ENCODE data around the gene ESR2.

ESR2 gene

GRCh38 chr14:64092940-64093339, 201.2 kb downstream of the ESR2 start:
- Histone ChIP-seq H3K4me3 (ENCODE audit: low read length) (no peak overlapping the region), H4K20me1 (ENCODE audit: insufficient read depth, low read length) (no peaks in the 10 kb centered on the region), H3K4me2 (ENCODE audit: low read length) (no peak overlapping the region), H3K36me3 (replicated peaks; ENCODE audit: low read depth, low read length) (no peaks in the 10 kb centered on the region), H3K27me3 (ENCODE audit: low read depth, low read length) (no peaks in the 10 kb centered on the region), H2AFZ (ENCODE audit: low read depth, low read length) (no peak overlapping the region), H3K4me1 (ENCODE audit: low read length) (no peaks in the 10 kb centered on the region), H3K9me3 (ENCODE audit: insufficient read depth, low read length) (no peaks in the 10 kb centered on the region), H3K9ac (ENCODE audit: low read length) (no peak overlapping the region), H3K27ac (ENCODE audit: low read length) (no peak overlapping the region), H3K79me2 (ENCODE audit: low read length) (no peaks in the 10 kb centered on the region)
- TF ChIP-seq EZH2phosphoT487 (IDR thresholded peaks at IDR 0.05; ENCODE audit: low read depth) (no peak), CTCF (IDR thresholded peaks at IDR 0.05; ENCODE audit: low read depth, low read length) (no peak)

GRCh38 chr14:64092338-64092737, 201.8 kb downstream of the ESR2 start:
- no peak overlapping the region for H3K4me2 ChIP-seq (ENCODE audit: low read length)
- H3K9ac ChIP-seq (ENCODE audit: low read length), result no peak overlapping the region
- no peaks in the 10 kb centered on the region for H3K27me3 ChIP-seq (ENCODE audit: low read depth, low read length)
- H3K36me3 ChIP-seq (replicated peaks; ENCODE audit: low read depth, low read length), result no peaks in the 10 kb centered on the region
- no peaks in the 10 kb centered on the region for H4K20me1 ChIP-seq (ENCODE audit: insufficient read depth, low read length)
- H2AFZ ChIP-seq (ENCODE audit: low read depth, low read length), result no peak overlapping the region
- H3K4me3 ChIP-seq (ENCODE audit: low read length), result no peak overlapping the region
- no peaks in the 10 kb centered on the region for H3K4me1 ChIP-seq (ENCODE audit: low read length)
- H3K79me2 ChIP-seq (ENCODE audit: low read length), result no peaks in the 10 kb centered on the region
- H3K9me3 ChIP-seq (ENCODE audit: insufficient read depth, low read length), result no peaks in the 10 kb centered on the region
- no peak overlapping the region for H3K27ac ChIP-seq (ENCODE audit: low read length)
- TF ChIP-seq CTCF (IDR thresholded peaks at IDR 0.05; ENCODE audit: low read depth, low read length) (no peak), EZH2phosphoT487 (IDR thresholded peaks at IDR 0.05; ENCODE audit: low read depth) (no peak)

GRCh38 chr14:64091217-64091616, 203.0 kb downstream of the ESR2 start:
- no peaks in the 10 kb centered on the region for H3K9me3 ChIP-seq (ENCODE audit: insufficient read depth, low read length)
- no peaks in the 10 kb centered on the region for H3K27me3 ChIP-seq (ENCODE audit: low read depth, low read length)
- no peak overlapping the region for H3K27ac ChIP-seq (ENCODE audit: low read length)
- no peak overlapping the region for H3K4me2 ChIP-seq (ENCODE audit: low read length)
- H3K79me2 ChIP-seq (ENCODE audit: low read length), result no peaks in the 10 kb centered on the region
- H3K4me1 ChIP-seq (ENCODE audit: low read length), result no peaks in the 10 kb centered on the region
- TF ChIP-seq CTCF (IDR thresholded peaks at IDR 0.05; ENCODE audit: low read depth, low read length), result no peak
- TF ChIP-seq EZH2phosphoT487 (IDR thresholded peaks at IDR 0.05; ENCODE audit: low read depth), result no peak
- no peak overlapping the region for H2AFZ ChIP-seq (ENCODE audit: low read depth, low read length)
- no peak overlapping the region for H3K9ac ChIP-seq (ENCODE audit: low read length)
- H3K4me3 ChIP-seq (ENCODE audit: low read length), result no peak overlapping the region
- H3K36me3 ChIP-seq (replicated peaks; ENCODE audit: low read depth, low read length), result no peaks in the 10 kb centered on the region
- no peaks in the 10 kb centered on the region for H4K20me1 ChIP-seq (ENCODE audit: insufficient read depth, low read length)

- Histone ChIP-seq H3K4me1 (ENCODE audit: low read length) (no peaks in the 10 kb centered on the region), H3K27ac (ENCODE audit: low read length) (no peak overlapping the region), H3K36me3 (replicated peaks; ENCODE audit: low read depth, low read length) (no peaks in the 10 kb centered on the region), H3K4me3 (ENCODE audit: low read length) (no peak overlapping the region), H4K20me1 (ENCODE audit: insufficient read depth, low read length) (no peaks in the 10 kb centered on the region), H3K79me2 (ENCODE audit: low read length) (no peaks in the 10 kb centered on the region), H2AFZ (ENCODE audit: low read depth, low read length) (no peak overlapping the region), H3K4me2 (ENCODE audit: low read length) (no peak overlapping the region), H3K9me3 (ENCODE audit: insufficient read depth, low read length) (no peaks in the 10 kb centered on the region), H3K27me3 (ENCODE audit: low read depth, low read length) (no peaks in the 10 kb centered on the region), H3K9ac (ENCODE audit: low read length) (no peak overlapping the region)
- TF ChIP-seq EZH2phosphoT487 (IDR thresholded peaks at IDR 0.05; ENCODE audit: low read depth), result no peak
- TF ChIP-seq CTCF (IDR thresholded peaks at IDR 0.05; ENCODE audit: low read depth, low read length), result no peak
Measured at GRCh38 chr14:64089920-64090319, 204.3 kb downstream of the ESR2 start.

All from OCI-LY3 (cell line).